IMR-90 (cell line): ENCODE results near the gene SIK3. TPM values are rescaled to one million over a fixed set of nuclear protein-coding genes. Genes with fewer than 3 reads are reported as not detected.

Source experiments
- ATAC-seq: fragments of 200-7000 bp; cut with Tn5 transposase; 2 replicates; pipeline ENCODE4 v1.9.1; 2020; ENCODE audit warnings: low read depth, mild to moderate bottlenecking, moderate library complexity
- BruUV-seq: library from RNA; stranded (reverse); fragments of 400-500 nt; replicated peaks from 2 replicates; lab custom pipeline; 2021; lab: Mats Ljungman, UMichigan
- CTCF ChIA-PET: fragments of 300-600 bp; formaldehyde crosslinking; extraction: SDS; loops from one replicate; lab custom pipeline; 2021; ENCODE audit warnings: antibody characterized with exemption; lab: Yijun Ruan, JAX
- POLR2A ChIA-PET: fragments of 300-600 bp; sonication (Branson Sonifier 250); formaldehyde crosslinking; loops from one replicate; lab custom pipeline; 2022; ENCODE audit warnings: antibody characterized with exemption; ENCODE audit not compliant: unreplicated experiment; lab: Charles Lee
- DNase-seq: peaks from one replicate; pipeline ENCODE4 v3.0.0; 2013
- H2AFZ ChIP-seq: replicated peaks from 2 replicates; pipeline ENCODE3; 2013; ENCODE audit warnings: low read length, mild to moderate bottlenecking; ENCODE audit not compliant: poor library complexity
- H2AK5ac ChIP-seq: 2 replicates; pipeline ENCODE4 v1.6.1; 2013; ENCODE audit warnings: low read depth, low read length, inconsistent platforms
- H2AK9ac ChIP-seq: replicated peaks from 2 replicates; pipeline ENCODE3; 2013; ENCODE audit warnings: mild to moderate bottlenecking, low read depth, low read length, moderate library complexity; ENCODE audit not compliant: poor library complexity
- H2BK120ac ChIP-seq: 2 replicates; pipeline ENCODE4 v1.6.1; 2013; ENCODE audit warnings: low read depth, low read length, inconsistent platforms
- H2BK15ac ChIP-seq: 3 replicates; pipeline ENCODE4 v1.6.1; 2013; ENCODE audit warnings: low read depth, low read length, inconsistent platforms
- H2BK20ac ChIP-seq: 2 replicates; pipeline ENCODE4 v1.6.1; 2013; ENCODE audit warnings: low read depth, mild to moderate bottlenecking, inconsistent platforms, low read length, moderate library complexity
- H2BK5ac ChIP-seq: 2 replicates; pipeline ENCODE4 v1.6.1; 2013; ENCODE audit warnings: mild to moderate bottlenecking, low read depth, low read length, inconsistent platforms; ENCODE audit not compliant: poor library complexity, severe bottlenecking
- H3K14ac ChIP-seq: replicated peaks from 2 replicates; pipeline ENCODE4 v1.6.1; 2013; ENCODE audit warnings: low read depth, low read length, inconsistent platforms
- H3K18ac ChIP-seq: 2 replicates; pipeline ENCODE4 v1.6.1; 2013; ENCODE audit warnings: low read depth, low read length, control low read depth
- H3K23ac ChIP-seq: 2 replicates; pipeline ENCODE4 v1.6.1; 2013; ENCODE audit warnings: low read depth, low read length, inconsistent platforms
- H3K27ac ChIP-seq: 2 replicates; pipeline ENCODE4 v1.5.1; 2013; ENCODE audit warnings: mild to moderate bottlenecking, control low read depth, low read length; ENCODE audit not compliant: insufficient read depth
- H3K27me3 ChIP-seq: 2 replicates; pipeline ENCODE4 v1.6.1; 2013; ENCODE audit warnings: low read length; ENCODE audit not compliant: control insufficient read depth, insufficient read depth
- H3K36me3 ChIP-seq: 2 replicates; pipeline ENCODE4 v1.6.1; 2013; ENCODE audit warnings: low read length, mixed read lengths; ENCODE audit not compliant: control insufficient read depth, insufficient read depth
- H3K4ac ChIP-seq: 2 replicates; pipeline ENCODE4 v1.6.1; 2013; ENCODE audit warnings: low read depth, low read length, inconsistent platforms
- H3K4me1 ChIP-seq: 2 replicates; pipeline ENCODE4 v1.6.1; 2013; ENCODE audit warnings: low read length, mixed read lengths; ENCODE audit not compliant: control insufficient read depth, insufficient read depth
- H3K4me2 ChIP-seq: 2 replicates; pipeline ENCODE4 v1.6.1; 2013; ENCODE audit warnings: low read depth, mild to moderate bottlenecking, control low read depth, low read length, moderate library complexity
- H3K4me3 ChIP-seq: 2 replicates; pipeline ENCODE4 v1.5.1; 2013; ENCODE audit warnings: low read depth, mild to moderate bottlenecking, control low read depth, low read length, moderate library complexity; ENCODE audit not compliant: insufficient read depth
- H3K56ac ChIP-seq: 2 replicates; pipeline ENCODE4 v1.6.1; 2013; ENCODE audit warnings: low read length, inconsistent platforms; ENCODE audit not compliant: insufficient read depth; ENCODE audit errors: extremely low read depth
- H3K79me1 ChIP-seq, 2 experiments: 2 replicates each; pipeline ENCODE4 v1.6.1; 2013; ENCODE audit warnings: low read length in 2 of 2, inconsistent platforms in 1 of 2, low read depth in 1 of 2
- H3K9ac ChIP-seq: 2 replicates; pipeline ENCODE4 v1.6.1; 2013; ENCODE audit warnings: low read depth, low read length, control low read depth
- H3K9me1 ChIP-seq: 2 replicates; pipeline ENCODE4 v1.6.1; 2013; ENCODE audit warnings: low read length, inconsistent platforms; ENCODE audit not compliant: insufficient read depth
- H3K9me3 ChIP-seq: 2 replicates; pipeline ENCODE4 v1.6.1; 2013; ENCODE audit warnings: low read length; ENCODE audit not compliant: control insufficient read depth, insufficient read depth
- H4K20me1 ChIP-seq: 2 replicates; pipeline ENCODE4 v1.6.1; 2013; ENCODE audit warnings: low read length, inconsistent platforms; ENCODE audit not compliant: insufficient read depth
- H4K5ac ChIP-seq: 2 replicates; pipeline ENCODE4 v1.6.1; 2013; ENCODE audit warnings: mild to moderate bottlenecking, low read depth, low read length, control low read depth
- H4K8ac ChIP-seq, 2 experiments: 2 replicates each; pipeline ENCODE4 v1.6.1; 2013; ENCODE audit warnings: low read depth in 2 of 2, low read length in 2 of 2, control low read depth in 1 of 2, inconsistent platforms in 1 of 2
- H4K91ac ChIP-seq: 2 replicates; pipeline ENCODE4 v1.6.1; 2013; ENCODE audit warnings: low read depth, low read length, inconsistent platforms; ENCODE audit not compliant: insufficient read depth
- BHLHE40 ChIP-seq: fragments of 150-350 bp; IDR thresholded peaks from 2 replicates; pipeline ENCODE4 v1.6.1; 2016; ENCODE audit warnings: mild to moderate bottlenecking, low read depth, low read length
- CHD1 ChIP-seq: IDR thresholded peaks from 2 replicates; pipeline ENCODE4 v1.6.1; 2012; ENCODE audit warnings: low read depth, low read length, improper control_type of control experiment
- CTCF ChIP-seq: conservative IDR thresholded peaks from 2 replicates; pipeline ENCODE4 v1.5.1; 2012; ENCODE audit warnings: mild to moderate bottlenecking, low read depth, low read length, improper control_type of control experiment
- MAFK ChIP-seq: IDR thresholded peaks from 2 replicates; pipeline ENCODE4 v1.6.1; 2012; ENCODE audit warnings: low read depth, low read length, improper control_type of control experiment
- MAZ ChIP-seq: IDR thresholded peaks from 2 replicates; pipeline ENCODE4 v1.6.1; 2012; ENCODE audit warnings: low read depth, mild to moderate bottlenecking, low read length, improper control_type of control experiment, moderate library complexity, borderline replicate concordance
- NFE2L2 ChIP-seq: fragments of 150-350 bp; IDR thresholded peaks from 2 replicates; pipeline ENCODE4 v1.6.1; 2016; ENCODE audit warnings: low read depth, mild to moderate bottlenecking, low read length
- POLR2A ChIP-seq: IDR thresholded peaks from 2 replicates; pipeline ENCODE4 v1.6.1; 2012; ENCODE audit warnings: mild to moderate bottlenecking, low read depth, low read length
- RAD21 ChIP-seq: IDR thresholded peaks from 2 replicates; pipeline ENCODE4 v1.6.1; 2012; ENCODE audit warnings: low read length, improper control_type of control experiment
- RCOR1 ChIP-seq: IDR thresholded peaks from 2 replicates; pipeline ENCODE4 v1.6.1; 2012; ENCODE audit warnings: mild to moderate bottlenecking, low read length, improper control_type of control experiment; ENCODE audit not compliant: insufficient replicate concordance
- SMC3 ChIP-seq: fragments of 150-350 bp; IDR thresholded peaks from 2 replicates; pipeline ENCODE4 v1.6.1; 2016; ENCODE audit warnings: low read depth, mild to moderate bottlenecking, antibody characterized with exemption, low read length, moderate library complexity
- WGBS, 2 experiments: methylation state at CpG; one replicate each; pipeline versions ENCODE4 v1.1.5 to v1.1.7; 2013; ENCODE audit warnings: missing lambda C conversion rate in 2 of 2; ENCODE audit not compliant: insufficient read length in 1 of 2; ENCODE audit errors: extremely low coverage in 2 of 2; 5-methylcytosine and 5-hydroxymethylcytosine counted together
- dilution Hi-C: fragments of 300-500 bp; cut with HindIII; formaldehyde crosslinking; loops from one replicate; pipeline ENCODE4 v1.14.3; 2018; ENCODE audit warnings: low sequenced_read_pairs; ENCODE audit not compliant: unreplicated experiment
- in situ Hi-C: fragments of 300-500 bp; cut with MboI; formaldehyde crosslinking; loops from 3 replicates; pipeline ENCODE4 v1.14.3; 2019; ENCODE audit warnings: low sequenced_read_pairs, inconsistent platforms, mixed read lengths
- intact Hi-C: fragments of 100-400 bp; cut with micrococcal nuclease; formaldehyde crosslinking; loops from 2 replicates; pipeline ENCODE4 v1.10.0; 2022
- polyA plus RNA-seq, 3 experiments: library from polyadenylated mRNA; depleted of rRNA; stranded (reverse); fragments of >200 nt; gene quantifications; 2 replicates each; pipeline ENCODE4 v1.2.3, GENCODE V29; 2012; ENCODE audit warnings: low replicate concordance in 1 of 3
- total RNA-seq: library from RNA; depleted of rRNA; stranded (reverse); fragments of >200 nt; gene quantifications from 2 replicates; pipeline ENCODE4 v1.2.3, GENCODE V29; 2012

Gene SIK3
- total and polyA plus RNA-seq, 2 of the 4 experiments (the other 2 are of a cell fraction): 8.2 to 9.1 TPM

GRCh38 chr11:116935514-116935913 lies 162.7 kb downstream of the SIK3 start:
- no peak overlapping the region for H3K14ac ChIP-seq
- H4K91ac ChIP-seq: no peak overlapping the region
- H4K20me1 ChIP-seq: no peaks in the 10 kb centered on the region; the same call in 1 of the 2 replicates
- H4K8ac ChIP-seq: no peak overlapping the region
- intact Hi-C loops: no loop called here
- POLR2A ChIA-PET: interaction anchor here (0.5 kb wide), 1 partner anchor 19 kb away, joined by 7 read pairs; no protein-coding TSS in a partner anchor
- CTCF ChIA-PET: no interaction called here
- no CpG with 5 or more reads among the region's 1 CpG for WGBS, 2 experiments
- H3K36me3 ChIP-seq: no peaks in the 10 kb centered on the region
- dilution Hi-C loops: no loop called here
- in situ Hi-C loops: no loop called here
- H3K9me3 ChIP-seq: no peaks in the 10 kb centered on the region
- TF ChIP-seq RCOR1 (no peak), POLR2A (no peak), MAFK (no peak), CTCF (no peak), RAD21 (no peak), MAZ (no peak), NFE2L2 (no peak), CHD1 (no peak), SMC3 (no peak), BHLHE40 (no peak)
- no peak overlapping the region for H2AK5ac ChIP-seq
- H3K4me3 ChIP-seq: no peak overlapping the region
- no peak overlapping the region for H2BK120ac ChIP-seq
- no TSS peak for BruUV-seq
- H3K23ac ChIP-seq: no peak overlapping the region
- DNase-seq (no peak), ATAC-seq (no peak)
- H4K5ac ChIP-seq: no peak overlapping the region
- H2AK9ac ChIP-seq: no peak overlapping the region
- H3K27me3 ChIP-seq: no peaks in the 10 kb centered on the region
- H3K27ac ChIP-seq: no peak overlapping the region
- H2BK5ac ChIP-seq: no peak overlapping the region
- no peak overlapping the region for H2BK15ac ChIP-seq
- H3K4me1 ChIP-seq: peaks cover 6% of the 10 kb centered on the region
- H3K4ac ChIP-seq: no peak overlapping the region
- no peak overlapping the region for H3K4me2 ChIP-seq
- peaks cover 5 to 9% of the 10 kb centered on the region in 2 experiments; a peak in 3 of 4 replicates for H3K79me1 ChIP-seq
- no peaks in the 10 kb centered on the region for H3K9me1 ChIP-seq
- H3K56ac ChIP-seq: no peak overlapping the region
- H2BK20ac ChIP-seq: no peak overlapping the region
- no peak overlapping the region for H2AFZ ChIP-seq
- H3K9ac ChIP-seq: no peak overlapping the region
- H3K18ac ChIP-seq: no peak overlapping the region
